OCI-LY3 (cell line): Measurements from ENCODE around the gene SQSTM1.

ENCODE experiments used
- H2AFZ ChIP-seq: fragments of 200-600, 300-600 bp; shearing (Covaris generic); 2 replicates; pipeline ENCODE4 v1.6.0; 2014; ENCODE audit warnings: antibody characterized with exemption, low read depth, low read length
- H3K27ac ChIP-seq: fragments of 200-600, 300-600 bp; sonication (generic); 2 replicates; pipeline ENCODE4 v1.5.1; 2014; ENCODE audit warnings: mild to moderate bottlenecking, low read length, moderate library complexity, mixed read lengths
- H3K27me3 ChIP-seq: fragments of 200-600, 300-600 bp; sonication (generic); 2 replicates; pipeline ENCODE4 v1.6.1; 2014; ENCODE audit warnings: low read depth, low read length, mixed read lengths
- H3K36me3 ChIP-seq: fragments of 200-600, 300-600 bp; sonication (generic); replicated peaks from 2 replicates; pipeline ENCODE3; 2014; ENCODE audit warnings: low read depth, low read length, mixed read lengths
- H3K4me1 ChIP-seq: fragments of 300-600, 200-600 bp; sonication (generic); 2 replicates; pipeline ENCODE4 v1.6.1; 2014; ENCODE audit warnings: low read length, mixed read lengths
- H3K4me2 ChIP-seq: fragments of 200-600, 300-600 bp; sonication (generic); 2 replicates; pipeline ENCODE4 v1.6.1; 2014; ENCODE audit warnings: low read length, mixed read lengths
- H3K4me3 ChIP-seq: fragments of 300-600, 200-600 bp; sonication (generic); 2 replicates; pipeline ENCODE4 v1.5.1; 2014; ENCODE audit warnings: antibody characterized with exemption, mild to moderate bottlenecking, low read length, moderate library complexity
- H3K79me2 ChIP-seq: fragments of 300-600, 200-600 bp; shearing (Covaris generic); 2 replicates; pipeline ENCODE4 v1.6.1; 2014; ENCODE audit warnings: mild to moderate bottlenecking, low read length, mixed read lengths
- H3K9ac ChIP-seq: fragments of 300-600, 200-600 bp; shearing (Covaris generic); 2 replicates; pipeline ENCODE4 v1.6.0; 2014; ENCODE audit warnings: mild to moderate bottlenecking, low read length, moderate library complexity
- H3K9me3 ChIP-seq: fragments of 200-600, 300-600 bp; shearing (Covaris generic); 2 replicates; pipeline ENCODE4 v1.6.1; 2014; ENCODE audit warnings: low read length, mixed read lengths; ENCODE audit not compliant: insufficient read depth
- H4K20me1 ChIP-seq: fragments of 200-600, 300-600 bp; sonication (generic); 2 replicates; pipeline ENCODE4 v1.6.1; 2016; ENCODE audit warnings: low read length, mixed read lengths; ENCODE audit not compliant: insufficient read depth
- EZH2phosphoT487 ChIP-seq: fragments of 200-600 bp; shearing (Covaris generic); IDR thresholded peaks from 2 replicates; pipeline ENCODE4 v1.6.1; 2018; ENCODE audit warnings: antibody characterized with exemption, mixed run types, low read depth
- TF ChIP-seq, protein P1 (sequence below): fragments of 200-600, 300-600 bp; sonication (generic); IDR thresholded peaks from 2 replicates; pipeline ENCODE4 v1.5.1; 2014; ENCODE audit warnings: antibody characterized with exemption, low read length, low read depth

SQSTM1 gene

DNA sequence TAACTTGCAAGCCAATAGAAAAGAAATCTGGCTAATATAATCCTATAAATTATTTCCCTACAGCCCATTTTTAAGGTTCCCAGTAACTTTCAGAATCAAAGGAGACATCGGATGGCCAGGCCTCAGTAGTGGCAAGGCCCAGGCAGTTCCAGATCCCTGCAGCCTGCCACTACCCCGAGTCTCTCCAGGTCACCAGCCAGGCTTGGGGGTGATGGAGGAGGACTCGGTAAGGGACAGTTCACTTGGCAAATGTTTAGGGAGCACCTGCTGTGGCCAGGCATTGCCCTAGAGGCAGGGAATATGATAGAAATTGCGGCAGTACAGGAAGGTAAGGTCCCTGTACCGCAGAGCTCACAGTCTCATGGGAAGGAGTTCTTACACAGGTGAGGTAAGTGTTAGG is 42.1 kb upstream of the SQSTM1 start:
- peaks cover 36% of the 10 kb centered on the region for H3K36me3 ChIP-seq
- H3K79me2 ChIP-seq: no peaks in the 10 kb centered on the region
- H3K4me2 ChIP-seq: no peak overlapping the region
- no peak overlapping the region for H3K9ac ChIP-seq
- H2AFZ ChIP-seq: no peak overlapping the region
- H3K4me3 ChIP-seq: no peak overlapping the region
- H3K27me3 ChIP-seq: no peaks in the 10 kb centered on the region
- H3K27ac ChIP-seq: no peak overlapping the region
- H4K20me1 ChIP-seq: no peaks in the 10 kb centered on the region
- TF ChIP-seq EZH2phosphoT487: no peak
- TF ChIP-seq, protein P1, sequence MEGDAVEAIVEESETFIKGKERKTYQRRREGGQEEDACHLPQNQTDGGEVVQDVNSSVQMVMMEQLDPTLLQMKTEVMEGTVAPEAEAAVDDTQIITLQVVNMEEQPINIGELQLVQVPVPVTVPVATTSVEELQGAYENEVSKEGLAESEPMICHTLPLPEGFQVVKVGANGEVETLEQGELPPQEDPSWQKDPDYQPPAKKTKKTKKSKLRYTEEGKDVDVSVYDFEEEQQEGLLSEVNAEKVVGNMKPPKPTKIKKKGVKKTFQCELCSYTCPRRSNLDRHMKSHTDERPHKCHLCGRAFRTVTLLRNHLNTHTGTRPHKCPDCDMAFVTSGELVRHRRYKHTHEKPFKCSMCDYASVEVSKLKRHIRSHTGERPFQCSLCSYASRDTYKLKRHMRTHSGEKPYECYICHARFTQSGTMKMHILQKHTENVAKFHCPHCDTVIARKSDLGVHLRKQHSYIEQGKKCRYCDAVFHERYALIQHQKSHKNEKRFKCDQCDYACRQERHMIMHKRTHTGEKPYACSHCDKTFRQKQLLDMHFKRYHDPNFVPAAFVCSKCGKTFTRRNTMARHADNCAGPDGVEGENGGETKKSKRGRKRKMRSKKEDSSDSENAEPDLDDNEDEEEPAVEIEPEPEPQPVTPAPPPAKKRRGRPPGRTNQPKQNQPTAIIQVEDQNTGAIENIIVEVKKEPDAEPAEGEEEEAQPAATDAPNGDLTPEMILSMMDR: no peak
- H3K4me1 ChIP-seq: no peaks in the 10 kb centered on the region
- H3K9me3 ChIP-seq: no peaks in the 10 kb centered on the region

DNA sequence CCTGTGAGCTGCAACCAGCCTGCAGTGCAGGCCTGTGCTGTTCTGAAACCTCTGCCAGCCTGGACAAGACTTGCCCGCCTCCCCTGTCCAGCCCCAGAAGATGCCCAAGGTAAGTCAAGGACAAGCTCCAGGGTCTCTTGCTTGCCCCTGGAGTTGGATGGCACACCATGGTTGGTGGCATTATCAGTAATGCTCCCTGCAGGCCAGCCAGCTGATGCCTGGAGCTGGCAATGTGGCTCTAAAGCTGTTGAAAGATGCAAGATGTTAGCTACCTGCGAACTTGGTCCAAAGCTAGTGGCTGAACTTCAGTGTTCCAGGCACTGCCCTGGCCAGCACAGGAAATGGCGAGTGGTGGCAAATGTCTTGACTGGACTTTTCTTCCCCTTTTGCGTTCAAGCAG is 40.9 kb upstream of the SQSTM1 start:
- H3K27ac ChIP-seq: no peak overlapping the region
- no peak overlapping the region for H3K9ac ChIP-seq
- TF ChIP-seq EZH2phosphoT487: no peak
- TF ChIP-seq, protein P1: no peak

GRCh38 chr5:179780362-179780761 is 40.3 kb upstream of the SQSTM1 start:
- no peaks in the 10 kb centered on the region for H3K4me1 ChIP-seq
- H3K27me3 ChIP-seq: no peaks in the 10 kb centered on the region
- no peak overlapping the region for H3K4me3 ChIP-seq
- H3K79me2 ChIP-seq: no peaks in the 10 kb centered on the region
- no peak overlapping the region for H3K4me2 ChIP-seq
- no peaks in the 10 kb centered on the region for H4K20me1 ChIP-seq
- no peak overlapping the region for H3K27ac ChIP-seq
- H2AFZ ChIP-seq: no peak overlapping the region
- H3K9me3 ChIP-seq: no peaks in the 10 kb centered on the region
- H3K36me3 ChIP-seq: peaks cover 18% of the 10 kb centered on the region
- TF ChIP-seq, protein P1: no peak
- no peak for TF ChIP-seq EZH2phosphoT487
- no peak overlapping the region for H3K9ac ChIP-seq

More for the DNA sequence above, 40.9 kb upstream of the SQSTM1 start:
- H3K36me3 ChIP-seq: peaks cover 24% of the 10 kb centered on the region
- no peak overlapping the region for H2AFZ ChIP-seq
- H3K4me1 ChIP-seq: no peaks in the 10 kb centered on the region
- no peaks in the 10 kb centered on the region for H3K27me3 ChIP-seq
- no peaks in the 10 kb centered on the region for H4K20me1 ChIP-seq
- no peak overlapping the region for H3K4me2 ChIP-seq
- no peaks in the 10 kb centered on the region for H3K79me2 ChIP-seq
- H3K4me3 ChIP-seq: no peak overlapping the region
- H3K9me3 ChIP-seq: no peaks in the 10 kb centered on the region

- Histone ChIP-seq H3K27ac (no peak overlapping the region), H3K36me3 (peaks cover 6% of the 10 kb centered on the region), H3K79me2 (no peaks in the 10 kb centered on the region), H3K9me3 (no peaks in the 10 kb centered on the region), H3K4me1 (no peaks in the 10 kb centered on the region), H3K27me3 (no peaks in the 10 kb centered on the region), H4K20me1 (no peaks in the 10 kb centered on the region), H2AFZ (no peak overlapping the region), H3K4me3 (no peak overlapping the region), H3K4me2 (no peak overlapping the region), H3K9ac (no peak overlapping the region)
- no peak for TF ChIP-seq EZH2phosphoT487
- TF ChIP-seq, protein P1: no peak
Observed at GRCh38 chr5:179781846-179782245, 38.9 kb upstream of the SQSTM1 start.
